HFFc6 (cell line): Measurements from ENCODE around the gene PIK3R2. TPM values are rescaled to one million over a fixed set of nuclear protein-coding genes. Genes with fewer than 3 reads are reported as not detected.

Experiments used
- DNase-seq: peaks from one replicate; pipeline ENCODE4 v3.0.0-alpha.2; 2018
- H3K27ac Mint-ChIP-seq: 2 replicates; pipeline ENCODE4 v1.8.0; 2020; ENCODE audit warnings: mild to moderate bottlenecking, mixed read lengths
- H3K27me3 Mint-ChIP-seq: 2 replicates; pipeline ENCODE4 v1.8.0; 2021; ENCODE audit warnings: mild to moderate bottlenecking, moderate library complexity, mixed read lengths; ENCODE audit not compliant: insufficient read depth
- H3K36me3 Mint-ChIP-seq: 2 replicates; pipeline ENCODE4 v1.8.0; 2021; ENCODE audit warnings: low read depth, mixed read lengths
- H3K4me1 Mint-ChIP-seq: 2 replicates; pipeline ENCODE4 v1.8.0; 2020; ENCODE audit warnings: low read depth, mixed read lengths
- H3K4me3 Mint-ChIP-seq: 2 replicates; pipeline ENCODE4 v1.8.0; 2020; ENCODE audit warnings: mild to moderate bottlenecking, moderate library complexity, mixed read lengths
- H3K9me3 Mint-ChIP-seq: 2 replicates; pipeline ENCODE4 v1.8.0; 2020; ENCODE audit warnings: mild to moderate bottlenecking, mixed read lengths
- CTCF ChIP-seq: fragments of 200-600 bp; sonication (generic); IDR thresholded peaks from 2 replicates; pipeline ENCODE4 v1.5.0; 2021; ENCODE audit warnings: antibody characterized with exemption, mild to moderate bottlenecking
- total RNA-seq, 6 experiments: library from RNA; stranded (reverse); fragmentation: NEBNext Ultra II Directional; extraction: Animal tissue kit (Norgen Biotek cat#: 25700); gene quantifications; 2 replicates in 1 of 6; 3 replicates in 5 of 6; pipeline ENCODE4 v1.2.3, GENCODE V29; 2021

The PIK3R2 gene
- total RNA-seq, 6 experiments from 2014 or later: 51.9 to 66.1 (median 56.0) TPM

GRCh38 chr19:18109733-18110608 lies 43.0 kb upstream of the PIK3R2 start:
- DNase-seq: no peak
- no peak for TF ChIP-seq CTCF
- Mint-ChIP-seq H3K9me3 (no peaks in the 10 kb centered on the region), H3K36me3 (0 out of 2 replicates have a peak, but pooled peaks cover 4% of the 10 kb centered on the region), H3K27me3 (peaks cover 3% of the 10 kb centered on the region), H3K27ac (no peak overlapping the region; the same call in 1 of the 2 replicates), H3K4me3 (peak overlapping the region; percentile 81), H3K4me1 (peaks cover 15% of the 10 kb centered on the region)

GRCh38 chr19:18110609-18111232 lies 42.2 kb upstream of the PIK3R2 start:
- Mint-ChIP-seq H3K4me3 (peak overlapping the region; percentile 78), H3K4me1 (peaks cover 15% of the 10 kb centered on the region), H3K27me3 (peaks cover 3% of the 10 kb centered on the region), H3K27ac (no peak overlapping the region), H3K36me3 (0 out of 2 replicates have a peak, but pooled peaks cover 4% of the 10 kb centered on the region), H3K9me3 (no peaks in the 10 kb centered on the region)
- TF ChIP-seq CTCF: no peak
- DNase-seq: no peak

GRCh38 chr19:18112989-18113478 lies 39.9 kb upstream of the PIK3R2 start:
- Mint-ChIP-seq H3K9me3 (no peaks in the 10 kb centered on the region), H3K4me3 (no peak overlapping the region), H3K36me3 (0 out of 2 replicates have a peak, but pooled peaks cover 4% of the 10 kb centered on the region), H3K27me3 (peaks cover 3% of the 10 kb centered on the region), H3K27ac (peak overlapping the region; percentile 56; the same call in 1 of the 2 replicates), H3K4me1 (peaks cover 21% of the 10 kb centered on the region)
- peak; percentile 92 for TF ChIP-seq CTCF
- DNase-seq: peak; percentile 64

GRCh38 chr19:18113827-18114226 lies 39.1 kb upstream of the PIK3R2 start:
- H3K9me3 Mint-ChIP-seq: no peaks in the 10 kb centered on the region
- no peak overlapping the region for H3K4me3 Mint-ChIP-seq
- H3K36me3 Mint-ChIP-seq: 0 out of 2 replicates have a peak, but pooled peaks cover 4% of the 10 kb centered on the region
- no peak overlapping the region for H3K27ac Mint-ChIP-seq
- TF ChIP-seq CTCF: no peak
- peaks cover 21% of the 10 kb centered on the region for H3K4me1 Mint-ChIP-seq
- no peak for DNase-seq
- peaks cover 3% of the 10 kb centered on the region for H3K27me3 Mint-ChIP-seq

- H3K27me3 Mint-ChIP-seq: peaks cover 3% of the 10 kb centered on the region
- no peak for DNase-seq
- no peaks in the 10 kb centered on the region for H3K9me3 Mint-ChIP-seq
- no peak overlapping the region for H3K4me3 Mint-ChIP-seq
- 0 out of 2 replicates have a peak, but pooled peaks cover 4% of the 10 kb centered on the region for H3K36me3 Mint-ChIP-seq
- no peak for TF ChIP-seq CTCF
- H3K27ac Mint-ChIP-seq: no peak overlapping the region
- peaks cover 20% of the 10 kb centered on the region for H3K4me1 Mint-ChIP-seq
Measured at GRCh38 chr19:18114483-18114882, 38.5 kb upstream of the PIK3R2 start.
